Measurements from ENCODE around the gene MAPK8IP1.

Gene MAPK8IP1

DNA sequence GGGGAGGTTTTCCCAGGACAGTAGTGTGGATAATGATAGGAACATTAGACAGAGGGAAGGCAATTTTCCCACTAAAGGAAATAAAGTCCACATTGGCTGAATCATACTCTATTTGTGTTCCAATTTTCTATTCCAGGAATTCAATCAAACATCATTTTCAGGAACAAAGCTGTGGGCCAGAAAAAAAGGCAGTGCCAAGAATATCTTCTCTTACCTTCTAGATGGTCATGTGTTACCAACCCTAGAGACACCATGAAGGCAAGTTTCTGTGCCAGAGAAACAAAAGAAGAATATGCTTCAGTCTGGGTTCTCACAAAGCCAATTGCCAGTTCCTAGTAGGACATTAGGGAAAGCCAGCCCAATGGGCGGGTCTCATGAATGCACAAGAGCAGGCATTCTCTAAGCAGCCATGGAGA lies 64.5 kb downstream of the MAPK8IP1 start:
- FAIRE-seq: no peak
